ENCODE data around the gene NLRP6. TPM values are rescaled to one million over a fixed set of nuclear protein-coding genes. Genes with fewer than 3 reads are reported as not detected.

Gene NLRP6
- total and polyA plus RNA-seq, 2 donors (not counting 1 experiment from before 2014, with no cell fraction given), result 1.4 to 2.7 TPM

DNA sequence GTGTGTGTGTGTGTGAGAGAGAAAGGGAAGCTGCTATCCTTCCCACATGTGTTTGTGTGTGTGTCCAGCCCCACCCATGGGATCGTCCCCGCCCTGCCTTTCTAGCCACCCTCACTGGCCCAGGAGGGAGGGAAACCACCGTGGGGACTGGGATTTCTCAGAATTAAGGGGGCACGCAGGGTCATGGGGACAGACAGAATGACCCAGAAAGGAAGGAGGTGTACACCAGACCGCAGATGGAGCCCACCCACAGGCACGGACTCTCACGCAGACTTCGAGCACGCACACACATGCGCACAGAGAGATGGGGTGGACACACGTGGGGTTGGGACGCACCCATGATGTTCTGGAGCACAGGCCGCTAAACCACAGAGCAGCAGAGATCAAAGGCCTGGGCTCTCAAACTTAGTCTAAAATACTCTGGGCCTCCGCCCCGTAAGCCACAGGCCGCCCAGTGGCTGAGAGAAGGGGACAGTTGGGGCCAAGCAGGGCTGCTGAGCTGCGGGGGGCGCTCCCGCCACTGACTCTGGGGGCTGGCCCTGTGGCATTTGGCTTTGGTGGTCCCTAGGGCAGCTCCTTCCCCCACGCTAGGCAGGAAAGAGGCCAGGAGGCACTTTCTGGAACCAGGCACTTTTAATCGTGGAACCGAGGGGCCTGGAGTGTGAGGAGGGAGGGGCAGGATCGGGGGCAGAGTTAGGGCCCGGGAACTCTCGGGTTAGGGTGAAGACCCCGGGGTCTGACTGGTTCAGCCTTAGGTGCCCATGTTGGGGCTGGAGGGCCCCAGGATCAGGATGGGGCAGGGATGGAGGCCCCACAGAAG lies 19.6 kb downstream of the NLRP6 start:
- peak overlapping the region; percentile 50 for H3K27ac Mint-ChIP-seq
- Histone ChIP-seq H3K9me3 (ENCODE audit: control extremely low read depth in 1 of 3, control insufficient read depth in 2 of 3, insufficient read depth in 1 of 3, low read length in 2 of 3) (no peaks in the 10 kb centered on the region), H3K27me3 (replicated peaks in 1 of 4; ENCODE audit: control extremely low read depth in 1 of 4, control insufficient read depth in 3 of 4, insufficient read depth in 4 of 4, low read length in 3 of 4) (peaks cover 0 to 15% (median 1%) of the 10 kb centered on the region in 4 experiments), H3K4me3 (ENCODE audit: control extremely low read depth in 1 of 5, extremely low read depth in 1 of 5, insufficient read depth in 1 of 5, low read depth in 2 of 5, low read length in 4 of 5) (no peak overlapping the region), H3K4me1 (ENCODE audit: control insufficient read depth in 2 of 2, insufficient read depth in 2 of 2, low read length in 2 of 2) (peaks cover 4 to 5% of the 10 kb centered on the region in 2 donors), H3K79me2 (ENCODE audit: control insufficient read depth, insufficient read depth, low read length) (no peaks in the 10 kb centered on the region), H3K36me3 (replicated peaks in 1 of 2; ENCODE audit: control extremely low read depth in 1 of 2, control insufficient read depth in 1 of 2, extremely low read depth in 1 of 2, insufficient read depth in 2 of 2, low read length in 1 of 2) (no peaks in the 10 kb centered on the region), H3K27ac (ENCODE audit: low read length in 2 of 2) (no peak overlapping the region), H2AFZ (ENCODE audit: insufficient read depth, low read depth, low read length, poor library complexity, severe bottlenecking) (no peak overlapping the region), H3K4me2 (replicated peaks; ENCODE audit: low read depth, low read length, poor library complexity, severe bottlenecking) (no peak overlapping the region), H4K20me1 (ENCODE audit: control insufficient read depth, insufficient read depth, low read length, poor library complexity, severe bottlenecking) (no peaks in the 10 kb centered on the region), H3K9ac (ENCODE audit: low read length) (no peak overlapping the region)
- CTCF ChIA-PET, result no interaction called here
- 76% methylated on average over 21 of the region's 26 CpGs for WGBS (ENCODE audit: insufficient coverage)
- intact Hi-C loops (cut with micrococcal nuclease), result no loop called here
- H3K27me3 Mint-ChIP-seq, result peaks cover 7% of the 10 kb centered on the region
- POLR2A ChIA-PET, result interaction anchor here (1.2 kb wide), 1 partner anchor 9 kb away, joined by 3 read pairs; the partner anchor contains the start of gene PGGHG
- H3K4me1 Mint-ChIP-seq, result peaks cover 12% of the 10 kb centered on the region
- H3K9me3 Mint-ChIP-seq (ENCODE audit: insufficient read depth), result no peaks in the 10 kb centered on the region
- DNase-seq (no peak), ATAC-seq (ENCODE audit: low read depth) (no peak)
- TF ChIP-seq CTCF (IDR thresholded peaks at IDR 0.05), result no peak
- TF ChIP-seq EZH2 (IDR thresholded peaks at IDR 0.05; ENCODE audit: borderline replicate concordance, insufficient read depth, low read depth, low read length, poor library complexity, severe bottlenecking), result no peak
- H3K4me3 Mint-ChIP-seq, result no peak overlapping the region

DNA sequence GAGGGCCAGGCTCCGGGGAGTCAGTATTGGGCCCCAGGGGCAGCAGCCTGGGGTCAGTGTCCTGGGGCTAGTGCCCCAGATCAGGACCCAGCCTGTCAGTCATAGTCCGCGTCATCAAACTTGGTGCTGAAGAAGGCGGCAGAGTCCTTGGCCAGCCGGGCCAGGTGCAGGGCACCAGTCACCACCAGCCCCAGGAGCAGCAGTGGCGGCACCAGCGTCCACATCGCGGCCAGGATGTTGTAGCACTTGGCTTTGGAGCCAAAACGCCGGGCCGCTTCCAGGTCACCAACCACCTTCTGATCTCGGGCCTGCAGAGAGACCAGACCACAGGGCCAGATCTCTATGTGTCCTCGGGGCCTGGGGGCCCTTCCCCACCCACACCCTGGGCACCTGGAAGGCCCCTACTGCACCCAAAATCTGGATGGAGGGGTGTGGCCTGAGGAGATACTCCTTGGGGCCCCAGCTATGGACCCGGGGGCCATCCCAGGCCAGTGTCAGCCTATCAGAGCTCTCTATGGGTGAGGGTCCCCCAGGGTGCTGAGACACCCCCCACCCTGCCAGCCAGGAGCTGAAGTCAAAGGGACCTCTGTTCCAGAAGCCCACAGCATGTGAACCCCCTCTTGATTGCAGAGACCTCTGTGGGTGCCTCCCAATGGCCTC lies 20.3 kb downstream of the NLRP6 start:
- H3K27me3 ChIP-seq (replicated peaks in 1 of 4; ENCODE audit: control extremely low read depth in 1 of 4, control insufficient read depth in 3 of 4, insufficient read depth in 4 of 4, low read length in 3 of 4), result peaks cover 0 to 15% (median 1%) of the 10 kb centered on the region in 4 experiments
- H3K4me1 ChIP-seq (ENCODE audit: control insufficient read depth in 2 of 2, insufficient read depth in 2 of 2, low read length in 2 of 2), result peaks cover 11 to 12% of the 10 kb centered on the region in 2 donors
- no peaks in the 10 kb centered on the region for H3K36me3 ChIP-seq (replicated peaks in 1 of 2; ENCODE audit: control extremely low read depth in 1 of 2, control insufficient read depth in 1 of 2, extremely low read depth in 1 of 2, insufficient read depth in 2 of 2, low read length in 1 of 2)
- Mint-ChIP-seq H3K9me3 (ENCODE audit: insufficient read depth) (no peaks in the 10 kb centered on the region), H3K4me3 (no peak overlapping the region), H3K27me3 (peaks cover 7% of the 10 kb centered on the region), H3K27ac (no peak overlapping the region), H3K4me1 (peaks cover 18% of the 10 kb centered on the region)
- no peaks in the 10 kb centered on the region for H3K79me2 ChIP-seq (ENCODE audit: control insufficient read depth, insufficient read depth, low read length)
- H3K9me3 ChIP-seq (ENCODE audit: control extremely low read depth in 1 of 3, control insufficient read depth in 2 of 3, insufficient read depth in 1 of 3, low read length in 2 of 3), result no peaks in the 10 kb centered on the region
- ATAC-seq (ENCODE audit: low read depth) (no peak), DNase-seq (no peak)
- CTCF ChIA-PET, result no interaction called here
- POLR2A ChIA-PET, result interaction anchor here (1.0 kb wide), 1 partner anchor 10 kb away, joined by 3 read pairs; the partner anchor contains the start of gene PGGHG
- H3K4me2 ChIP-seq (replicated peaks; ENCODE audit: low read depth, low read length, poor library complexity, severe bottlenecking), result no peak overlapping the region
- no peak overlapping the region for H2AFZ ChIP-seq (ENCODE audit: insufficient read depth, low read depth, low read length, poor library complexity, severe bottlenecking)
- WGBS (ENCODE audit: insufficient coverage), result 86% methylated on average over 14 of the region's 15 CpGs
- H3K4me3 ChIP-seq (ENCODE audit: control extremely low read depth in 1 of 5, extremely low read depth in 1 of 5, insufficient read depth in 1 of 5, low read depth in 2 of 5, low read length in 4 of 5), result no peak overlapping the region
- no peaks in the 10 kb centered on the region for H4K20me1 ChIP-seq (ENCODE audit: control insufficient read depth, insufficient read depth, low read length, poor library complexity, severe bottlenecking)
- no peak overlapping the region for H3K27ac ChIP-seq (ENCODE audit: low read length in 2 of 2)
- intact Hi-C loops (cut with micrococcal nuclease), result no loop called here
- no peak for TF ChIP-seq CTCF (IDR thresholded peaks at IDR 0.05)
- no peak for TF ChIP-seq EZH2 (IDR thresholded peaks at IDR 0.05; ENCODE audit: borderline replicate concordance, insufficient read depth, low read depth, low read length, poor library complexity, severe bottlenecking)
- H3K9ac ChIP-seq (ENCODE audit: low read length), result no peak overlapping the region

Measured in B cell (primary cell).